K562 (cell line): ENCODE data around the gene MPZL1. TPM values are rescaled to one million over a fixed set of nuclear protein-coding genes. Genes with fewer than 3 reads are reported as not detected.
A peak's percentile ranks its signal among the peaks of the same experiment; 100 is the strongest.

Source experiments
- ATAC-seq: fragments of 200-7000 bp; cut with Tn5 transposase; 3 replicates; pipeline ENCODE4 v1.9.1; 2020; ENCODE audit warnings: moderate library complexity
- BruUV-seq: library from RNA; stranded (reverse); fragments of 400-500 nt; replicated peaks from 2 replicates; lab custom pipeline; 2021; lab: Mats Ljungman, UMichigan
- CTCF ChIA-PET: fragments of 300-600 bp; formaldehyde crosslinking; extraction: SDS; loops from one replicate; lab custom pipeline; 2021; ENCODE audit warnings: low intra/inter-chr PET ratio; lab: Yijun Ruan, JAX
- POLR2A ChIA-PET: fragments of 300-600, 350-650 bp; sonication (Branson Sonifier 250); formaldehyde crosslinking; extraction: SDS; loops from one replicate; lab custom pipeline; 2021; ENCODE audit warnings: antibody characterized with exemption, inconsistent platforms; lab: Yijun Ruan, JAX
- DNase-seq, 4 experiments: peaks; one replicate each; pipeline versions ENCODE4 v3.0.0 to v3.0.0-alpha.2; 2011 to 2018; ENCODE audit warnings: low spot score in 3 of 4, mixed read lengths in 3 of 4; ENCODE audit errors: extremely low read depth in 1 of 4
- FAIRE-seq: peaks from 2 replicates; lab custom pipeline; 2011; peaks lifted over from hg19 to GRCh38; lab: Jason Lieb, UNC
- H2AFZ ChIP-seq: 2 replicates; pipeline ENCODE4 v1.6.0; 2011; ENCODE audit warnings: low read depth, low read length, control low read depth, inconsistent platforms
- H3K27ac ChIP-seq: fragments of 200-600 bp; 3 replicates; pipeline ENCODE4 v1.8.0; 2011; ENCODE audit warnings: low read depth, mild to moderate bottlenecking, control low read depth, inconsistent platforms, low read length, moderate library complexity, mixed read lengths; ENCODE audit errors: extremely low read depth
- H3K27me3 ChIP-seq, 2 experiments: fragments of 300-600 bp in 1 of 2; 2 replicates in 1 of 2; 3 replicates in 1 of 2; pipeline versions ENCODE4 v1.6.0 to v1.8.0; 2011; ENCODE audit warnings: inconsistent platforms in 2 of 2, low read length in 2 of 2, mild to moderate bottlenecking in 1 of 2, mixed read lengths in 1 of 2, moderate library complexity in 1 of 2; ENCODE audit not compliant: control insufficient read depth in 2 of 2, insufficient read depth in 2 of 2
- H3K36me3 ChIP-seq: fragments of 300-600 bp; 3 replicates; pipeline ENCODE4 v1.8.0; 2011; ENCODE audit warnings: mild to moderate bottlenecking, low read length, inconsistent platforms; ENCODE audit not compliant: control insufficient read depth, insufficient read depth
- H3K4me1 ChIP-seq, 2 experiments: fragments of 200-600 bp in 1 of 2; replicated peaks in 1 of 2; 2 replicates in 1 of 2; 3 replicates in 1 of 2; pipeline versions ENCODE4 v1.5.1 to v1.8.0; 2011; ENCODE audit warnings: inconsistent platforms in 2 of 2, low read length in 2 of 2, mild to moderate bottlenecking in 1 of 2, mixed read lengths in 1 of 2, moderate library complexity in 1 of 2; ENCODE audit not compliant: control insufficient read depth in 2 of 2, insufficient read depth in 2 of 2
- H3K4me2 ChIP-seq: 2 replicates; pipeline ENCODE4 v1.6.1; 2011; ENCODE audit warnings: low read length, control low read depth, inconsistent platforms, mixed read lengths; ENCODE audit not compliant: insufficient read depth
- H3K4me3 ChIP-seq: fragments of 200-600 bp; sonication (generic), shearing (Covaris generic); 2 replicates; pipeline ENCODE4 v1.5.1; 2016; ENCODE audit warnings: control low read depth, inconsistent platforms
- H3K79me2 ChIP-seq: fragments of 200-600 bp; 3 replicates; pipeline ENCODE4 v1.8.0; 2011; ENCODE audit warnings: low read length, inconsistent platforms; ENCODE audit not compliant: control insufficient read depth, insufficient read depth
- H3K9ac ChIP-seq, 2 experiments: 2 replicates each; pipeline versions ENCODE4 v1.6.0 to v1.6.1; 2011; ENCODE audit warnings: low read depth in 2 of 2, low read length in 2 of 2, control low read depth in 1 of 2, inconsistent platforms in 1 of 2, mild to moderate bottlenecking in 1 of 2, mixed read lengths in 1 of 2; ENCODE audit not compliant: insufficient read depth in 1 of 2
- H3K9me1 ChIP-seq: one replicate; pipeline ENCODE4 v1.6.0; 2011; ENCODE audit warnings: inconsistent platforms, mild to moderate bottlenecking, low read length, moderate library complexity; ENCODE audit not compliant: control insufficient read depth, insufficient read depth
- H3K9me3 ChIP-seq: replicated peaks from 2 replicates; pipeline ENCODE4 v1.5.1; 2011; ENCODE audit warnings: low read depth, low read length, inconsistent platforms; ENCODE audit not compliant: control insufficient read depth, insufficient read depth
- H4K20me1 ChIP-seq: replicated peaks from 2 replicates; pipeline ENCODE4 v1.6.1; 2011; ENCODE audit warnings: low read length, inconsistent platforms, mixed read lengths; ENCODE audit not compliant: control insufficient read depth, insufficient read depth
- ATF3 ChIP-seq, 2 experiments: fragments of 450-650 bp in 1 of 2; sonication (generic) in 1 of 2; formaldehyde crosslinking in 1 of 2; IDR thresholded peaks in 1 of 2; conservative IDR thresholded peaks in 1 of 2; 2 replicates each; pipeline versions ENCODE4 v1.6.1 to v1.8.1; 2016 to 2023; ENCODE audit warnings: mild to moderate bottlenecking in 2 of 2, moderate library complexity in 2 of 2, inconsistent platforms in 1 of 2, missing genetic modification reagents in 1 of 2
- CEBPB ChIP-seq: fragments of 450-650 bp; IDR thresholded peaks from 2 replicates; pipeline ENCODE4 v1.6.1; 2016; ENCODE audit warnings: missing genetic modification characterization, missing compliant biosample characterization
- MTA1 ChIP-seq: fragments of 450-650 bp; IDR thresholded peaks from 2 replicates; pipeline ENCODE4 v1.6.1; 2017; ENCODE audit warnings: borderline replicate concordance
- PKNOX1 ChIP-seq: fragments of 450-650 bp; IDR thresholded peaks from 2 replicates; pipeline ENCODE4 v1.6.1; 2016
- REST ChIP-seq, 2 experiments: fragments of 450-650 bp; formaldehyde crosslinking in 1 of 2; IDR thresholded peaks; 2 replicates each; pipeline versions ENCODE4 v1.4.0 to v1.6.1; 2014 to 2020; ENCODE audit warnings: mild to moderate bottlenecking in 2 of 2, borderline replicate concordance in 1 of 2, low read depth in 1 of 2
- WGBS: fragments of 100-300 bp; shearing (Covaris generic); methylation state at CpG from one replicate; pipeline ENCODE4 v1.1.6; 2016; ENCODE audit warnings: low coverage, mixed read lengths; ENCODE audit not compliant: insufficient coverage; ENCODE audit errors: missing lambda C conversion rate; 5-methylcytosine and 5-hydroxymethylcytosine counted together
- in situ Hi-C: fragments of 300-500 bp; cut with MboI; formaldehyde crosslinking; loops from 4 replicates; pipeline ENCODE4 v1.15.0; 2018; ENCODE audit warnings: inconsistent platforms, mixed read lengths
- intact Hi-C: fragments of 100-400 bp; cut with micrococcal nuclease; formaldehyde crosslinking; loops from 2 replicates; pipeline ENCODE4 v1.14.2; 2022
- polyA plus RNA-seq, 8 experiments: library from polyadenylated mRNA; depleted of rRNA in 4 of 8; stranded (reverse) in 5 of 8; unstranded in 3 of 8; fragments of >200 nt; fragmentation: Nextera tagmentation in 2 of 8; fragmentation: Illumina TruSeq in 1 of 8; extraction: Ambion mirVana in 2 of 8; extraction: Trizol in 1 of 8; gene quantifications; 2 replicates each; pipeline versions ENCODE4 v1.2.1 to v1.2.3, GENCODE V29; 2011 to 2014; ENCODE audit warnings: inconsistent platforms in 1 of 8, missing spikeins in 1 of 8
- total RNA-seq, 7 experiments: library from RNA; depleted of rRNA in 6 of 7; stranded (reverse); fragments of >200 nt in 6 of 7; fragmentation: Illumina TruSeq in 2 of 7; extraction: Trizol in 2 of 7; gene quantifications; 2 replicates each; pipeline versions ENCODE4 v1.2.1 to v1.2.3, GENCODE V29; 2011 to 2021; ENCODE audit warnings: low replicate concordance in 1 of 7

MPZL1 gene
- total and polyA plus RNA-seq, 9 of the 15 experiments (the other 6 are each of a cell fraction or from before 2014, with no cell fraction given): 14.5 to 153 (median 66.5) TPM

GRCh38 chr1:167690053-167690452 is 31.7 kb upstream of the MPZL1 start (continued):
- TF ChIP-seq PKNOX1: no peak
- TF ChIP-seq ATF3 (IDR thresholded peaks at IDR 0.05): no peak
- no peak for TF ChIP-seq ATF3 (CRISPR knock-in tag; conservative IDR thresholded peaks at IDR 0.05)
- no peak for TF ChIP-seq MTA1

DNA sequence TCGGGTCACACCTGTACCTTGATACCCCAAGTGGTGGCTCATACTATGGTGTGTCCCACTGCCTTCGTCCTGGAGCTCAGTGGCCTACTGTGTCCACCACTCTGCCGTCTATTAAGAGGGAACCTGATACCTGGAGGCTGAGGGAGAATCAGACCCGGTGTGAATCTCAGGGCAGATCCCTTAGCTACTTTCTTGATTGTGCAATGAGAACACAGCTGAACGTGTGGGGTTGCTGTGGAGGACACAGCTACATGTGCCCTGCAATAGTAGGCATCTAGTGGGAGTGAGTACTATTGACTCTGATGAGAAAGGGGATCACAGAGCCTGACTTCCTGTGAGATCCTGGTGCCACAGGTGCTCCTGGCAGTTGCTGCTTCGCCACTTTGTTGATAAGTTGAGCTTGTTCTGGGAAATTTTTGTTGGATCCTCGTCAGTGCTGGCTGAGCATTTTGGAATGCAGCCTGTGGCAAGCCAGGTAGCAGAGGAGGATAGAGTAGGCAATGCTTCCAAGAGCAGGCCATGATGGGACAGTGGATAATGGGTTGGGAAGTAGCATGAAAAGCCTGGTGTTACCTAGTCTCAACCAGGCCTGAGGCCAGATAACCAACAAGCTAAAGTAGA is 28.2 kb upstream of the MPZL1 start:
- Histone ChIP-seq H4K20me1 (no peaks in the 10 kb centered on the region), H3K4me2 (no peak overlapping the region), H3K27me3 (no peaks in the 10 kb centered on the region), H3K79me2 (no peaks in the 10 kb centered on the region), H3K27ac (no peak overlapping the region), H3K4me3 (no peak overlapping the region), H3K36me3 (peaks cover 88% of the 10 kb centered on the region), H3K9me3 (no peaks in the 10 kb centered on the region), H2AFZ (no peak overlapping the region), H3K9me1 (no peaks in the 10 kb centered on the region), H3K9ac (no peak overlapping the region), H3K4me1 (no peaks in the 10 kb centered on the region; a peak in 1 of 5 replicates)
- ChIA-PET CTCF (no interaction called here), POLR2A (interaction anchor here (0.6 to 3.0 kb wide), 3 partner anchors 11 to 230 kb away, joined by 3 to 14 read pairs (median 3); no protein-coding TSS in a partner anchor)
- no TSS peak for BruUV-seq
- intact Hi-C loops (no loop called here), in situ Hi-C loops (loop anchor here (5.0 to 25.0 kb wide), 4 partner anchors 91 to 1681 kb away; no protein-coding TSS in a partner anchor)
- ATAC-seq (no peak), FAIRE-seq (no peak), DNase-seq (no peak)
- 62% methylated on average over 7 of the region's 7 CpGs for WGBS
- peak; percentile 44; the same call in 1 of the 2 replicates for TF ChIP-seq CEBPB (tag)
- no peak for TF ChIP-seq REST (IDR thresholded peaks at IDR 0.05; ENCODE audit: borderline replicate concordance)
- no peak for TF ChIP-seq REST (CRISPR knock-in tag; IDR thresholded peaks at IDR 0.05; ENCODE audit: low read depth)
